Aorta (tissue), 5 donors: Measurements from ENCODE around the gene EPG5. TPM values are rescaled to one million over a fixed set of nuclear protein-coding genes. Genes with fewer than 3 reads are reported as not detected.
"Not testable (repeated sequence)": the region's sequence is repeated elsewhere in the genome, so short reads cannot be mapped to it uniquely, and the experiment has no call there.

Experiments used
- ATAC-seq: fragments of 200-7000 bp; cut with Tn5 transposase; one replicate; pipeline ENCODE4 v1.9.1; 2022; ENCODE audit warnings: moderate library complexity; ENCODE audit not compliant: low FRiP score
- DNase-seq, 2 donors: peaks; one replicate each; pipeline ENCODE4 v3.0.0-alpha.2; 2020
- H3K27ac ChIP-seq, 2 donors: one replicate each; pipeline ENCODE4 v1.5.1; 2013; ENCODE audit warnings: low read length in 2 of 2, mild to moderate bottlenecking in 2 of 2, moderate library complexity in 2 of 2, control low read depth in 1 of 2, inconsistent platforms in 1 of 2, low read depth in 1 of 2
- H3K27me3 ChIP-seq, 2 donors: one replicate each; pipeline ENCODE4 v1.6.1; 2013; ENCODE audit warnings: control low read depth in 1 of 2, low read length in 1 of 2, mild to moderate bottlenecking in 1 of 2, moderate library complexity in 1 of 2; ENCODE audit not compliant: insufficient read depth in 2 of 2, control insufficient read depth in 1 of 2
- H3K36me3 ChIP-seq, 2 donors: one replicate each; pipeline ENCODE4 v1.6.1; 2013; ENCODE audit warnings: control low read depth in 1 of 2, low read length in 1 of 2, mild to moderate bottlenecking in 1 of 2; ENCODE audit not compliant: insufficient read depth in 2 of 2, control insufficient read depth in 1 of 2
- H3K4me1 ChIP-seq, 2 donors: one replicate each; pipeline ENCODE4 v1.6.1; 2013; ENCODE audit warnings: low read length in 2 of 2, control low read depth in 1 of 2, mild to moderate bottlenecking in 1 of 2, moderate library complexity in 1 of 2; ENCODE audit not compliant: insufficient read depth in 2 of 2, control insufficient read depth in 1 of 2
- H3K4me3 ChIP-seq, 2 donors: one replicate each; pipeline ENCODE4 v1.5.1; 2013; ENCODE audit warnings: low read length in 2 of 2, control low read depth in 1 of 2, mild to moderate bottlenecking in 1 of 2
- H3K9me3 ChIP-seq: one replicate; pipeline ENCODE4 v1.6.1; 2013; ENCODE audit warnings: mild to moderate bottlenecking, low read length; ENCODE audit not compliant: control insufficient read depth
- WGBS, 2 donors: extraction: QIAGEN DNeasy Blood & Tissue Kit; methylation state at CpG; one replicate each; pipeline ENCODE4 v1.1.7; 2013; 5-methylcytosine and 5-hydroxymethylcytosine counted together
- intact Hi-C, 2 donors: fragments of 100-400 bp; cut with DNase I; formaldehyde crosslinking; loops; one replicate each; pipeline versions ENCODE4 v1.14.2 to v1.15.0; 2022
- polyA plus RNA-seq, 2 donors: library from polyadenylated mRNA; stranded (reverse); fragments of 200-250 nt; gene quantifications; one replicate each; pipeline ENCODE4 v1.2.3, GENCODE V29; 2013
- total RNA-seq, 2 donors: library from RNA; stranded (reverse); fragmentation: NEBNext Ultra II Directional; extraction: Animal tissue kit (Norgen Biotek cat#: 25700); gene quantifications; one replicate each; pipeline ENCODE4 v1.2.1, GENCODE V29; 2021
- donor health status: healthy with polysubstance abuse.
- donor health status: Bipolar disorder and iron deficiency.
- donor health status: DM: no; HTN: no; CAD: no.
- donor health status: DM: no; HTN: no; CAD: no.
- donor health status: DM: yes; HTN: yes; CAD: no.

EPG5 gene
- total and polyA plus RNA-seq, 4 donors: 2.5 to 37.3 (median 19.8) TPM

DNA sequence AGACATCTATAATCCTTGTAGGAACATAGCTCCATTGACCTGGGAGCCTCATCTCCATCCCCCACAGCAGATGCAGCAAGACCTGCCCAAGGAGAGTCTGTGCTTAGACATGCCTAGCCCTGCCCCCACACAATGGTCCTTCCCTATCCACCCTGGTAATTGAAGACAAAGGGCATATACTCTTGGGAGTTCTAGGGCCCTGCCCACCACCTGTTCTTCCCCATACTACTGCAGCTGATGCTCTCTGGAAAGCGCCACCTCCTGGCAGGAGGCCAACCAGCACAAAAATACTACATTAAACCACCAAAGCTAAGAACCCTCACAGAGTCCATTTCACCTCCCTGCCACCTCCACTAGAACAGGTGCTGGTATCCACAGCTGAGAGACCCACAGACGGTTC lies 160.0 kb downstream of the EPG5 start:
- 36 to 50% methylated on average over 2 of the region's 2 CpGs for WGBS, 2 donors
- H3K4me1 ChIP-seq, H3K27ac ChIP-seq, H3K36me3 ChIP-seq, H3K9me3 ChIP-seq, DNase-seq, ATAC-seq, intact Hi-C loops, H3K4me3 ChIP-seq, H3K27me3 ChIP-seq: not testable (repeated sequence)

- no peak overlapping the region for H3K27ac ChIP-seq
- intact Hi-C loops: no loop called here
- no peaks in the 10 kb centered on the region for H3K9me3 ChIP-seq
- ATAC-seq (no peak), DNase-seq (no peak)
- H3K4me3 ChIP-seq: no peak overlapping the region
- H3K36me3 ChIP-seq: no peaks in the 10 kb centered on the region
- H3K4me1 ChIP-seq: peaks cover 0 to 6% of the 10 kb centered on the region in 2 donors
- no peaks in the 10 kb centered on the region for H3K27me3 ChIP-seq
- 11 to 13% methylated on average over 2 of the region's 2 CpGs for WGBS, 2 donors
These were observed 160.9 kb downstream of the EPG5 start for GRCh38 chr18:45806226-45806625.

GRCh38 chr18:45805551-45805950 lies 161.6 kb downstream of the EPG5 start:
- Histone ChIP-seq H3K27me3 (no peaks in the 10 kb centered on the region), H3K4me1 (peaks cover 0 to 6% of the 10 kb centered on the region in 2 donors), H3K4me3 (no peak overlapping the region), H3K36me3 (no peaks in the 10 kb centered on the region), H3K27ac (no peak overlapping the region), H3K9me3 (no peaks in the 10 kb centered on the region)
- intact Hi-C loops: no loop called here
- DNase-seq (no peak), ATAC-seq (no peak)

DNA sequence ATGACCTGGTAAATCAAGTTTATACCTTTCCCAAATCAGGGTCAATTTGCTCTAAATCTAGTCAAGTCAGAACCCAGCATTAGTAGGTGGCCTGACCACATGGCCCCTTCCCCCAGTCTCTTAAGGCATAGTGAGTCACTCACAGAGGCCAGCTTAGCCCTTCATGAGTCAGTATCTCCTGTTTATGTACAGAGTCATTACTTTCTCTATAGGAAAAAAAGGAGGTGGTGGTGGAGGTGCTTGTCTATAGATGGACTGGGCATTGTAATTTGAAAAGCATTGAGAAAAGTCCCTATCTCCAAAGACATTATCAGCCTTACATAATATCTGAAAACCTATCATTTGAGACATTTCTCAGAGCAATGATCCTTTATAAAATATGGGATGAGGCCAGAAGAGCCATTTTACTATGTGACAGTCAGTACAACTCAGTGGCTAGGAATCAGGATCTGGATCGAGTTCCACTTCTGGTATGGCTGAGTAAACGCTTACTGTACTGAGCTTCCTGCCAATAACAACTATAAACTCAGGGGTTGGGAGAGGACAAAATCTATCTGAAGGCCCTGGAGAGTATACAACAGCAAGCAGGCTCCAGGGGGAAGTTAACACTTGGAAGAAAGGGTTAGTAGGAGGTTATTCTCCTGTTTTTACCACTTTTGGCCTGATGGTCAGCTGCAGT lies 164.2 kb downstream of the EPG5 start:
- 4 to 6% methylated on average over 2 of the region's 2 CpGs for WGBS, 2 donors
- ATAC-seq (peak; percentile 63), DNase-seq (no peak)
- no peaks in the 10 kb centered on the region for H3K27me3 ChIP-seq
- peaks cover 0 to 6% of the 10 kb centered on the region in 2 donors for H3K4me1 ChIP-seq
- H3K9me3 ChIP-seq: no peaks in the 10 kb centered on the region
- no peaks in the 10 kb centered on the region for H3K36me3 ChIP-seq
- peak overlapping the region in 1 of 2 donors; percentile 71 for H3K27ac ChIP-seq
- intact Hi-C loops: loop anchor here in 1 of 2 donors (5.0 kb wide), 1 partner anchor 56 kb away; no protein-coding TSS in a partner anchor
- no peak overlapping the region for H3K4me3 ChIP-seq

DNA sequence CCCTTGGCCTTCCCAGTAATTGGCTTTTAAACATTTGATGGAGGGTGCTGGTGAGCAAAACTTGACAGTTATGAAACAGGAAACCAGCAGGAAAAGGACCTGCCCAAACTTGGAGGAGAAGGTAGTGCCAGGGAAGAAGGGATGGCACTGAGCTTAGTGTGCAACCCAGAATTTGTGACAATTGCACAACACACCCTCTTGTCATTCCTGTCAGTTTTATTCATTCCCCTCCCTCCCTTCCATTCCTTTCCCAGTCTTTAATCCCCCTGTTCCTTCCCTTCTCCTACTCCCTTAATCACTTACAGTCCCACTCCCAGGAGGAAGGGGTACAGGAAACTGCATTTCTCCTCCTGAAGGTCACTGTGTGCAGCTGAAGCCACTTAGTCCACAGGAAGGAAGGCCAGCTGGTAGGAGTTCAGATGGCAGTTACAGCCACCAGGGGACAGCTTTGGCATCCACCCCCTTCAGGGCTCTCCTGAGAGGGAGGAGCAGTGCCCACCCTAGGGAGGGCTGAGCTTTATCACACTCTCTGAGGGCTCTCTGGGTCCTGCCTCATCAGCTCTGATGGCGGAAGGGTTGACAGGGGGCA lies 165.6 kb downstream of the EPG5 start:
- peaks cover 0 to 5% of the 10 kb centered on the region in 2 donors for H3K4me1 ChIP-seq
- no peaks in the 10 kb centered on the region for H3K9me3 ChIP-seq
- H3K4me3 ChIP-seq: no peak overlapping the region
- peak; percentile 19 for ATAC-seq
- DNase-seq: no peak
- no peaks in the 10 kb centered on the region for H3K36me3 ChIP-seq
- H3K27me3 ChIP-seq: no peaks in the 10 kb centered on the region
- no peak overlapping the region for H3K27ac ChIP-seq
- 89 to 98% methylated on average over 1 of the region's 1 CpG for WGBS, 2 donors
- intact Hi-C loops: loop anchor here in 1 of 2 donors (5.0 kb wide), 1 partner anchor 54 kb away; no protein-coding TSS in a partner anchor

Other genes with a start within 250 kb of the EPG5 start
- 10 to 100 TPM; 33.1 to 44.8 TPM for gene SLC14A1, start 243.1 kb downstream of the EPG5 start, total RNA-seq
- gene SLC14A1, start 243.1 kb downstream of the EPG5 start, polyA plus RNA-seq: 10 to 100 TPM; 11.4 to 33.6 TPM
- 1 to 10 TPM in 1 of 2 donors, under 1 TPM in 1; 0.91 to 1.2 TPM for gene SIGLEC15, start 141.7 kb downstream of the EPG5 start, total RNA-seq
- under 1 TPM in 1 of 2 donors, not detected in 1; 0.33 TPM for gene SIGLEC15, start 141.7 kb downstream of the EPG5 start, polyA plus RNA-seq
- 10 to 100 TPM; 10.6 to 12.6 TPM for gene PSTPIP2, start 104.9 kb upstream of the EPG5 start, total RNA-seq
- 1 to 10 TPM; 2.0 to 2.8 TPM for gene PSTPIP2, start 104.9 kb upstream of the EPG5 start, polyA plus RNA-seq
- gene ATP5F1A, start 131.0 kb upstream of the EPG5 start, total RNA-seq: 100 to 1,000 TPM; 189 TPM
- gene ATP5F1A, start 131.0 kb upstream of the EPG5 start, polyA plus RNA-seq: 100 to 1,000 TPM; 225 to 335 TPM
- 10 to 100 TPM; 15.0 to 17.4 TPM for gene HAUS1, start 137.1 kb upstream of the EPG5 start, total RNA-seq
- gene HAUS1, start 137.1 kb upstream of the EPG5 start, polyA plus RNA-seq: 10 to 100 TPM; 15.5 to 18.9 TPM